HFF-Myc (cell line): ENCODE measurements around the gene IGHMBP2.

ENCODE experiments used
- DNase-seq: peaks from one replicate; pipeline ENCODE4 v3.0.0-alpha.2; 2011; ENCODE audit warnings: low read depth; ENCODE audit errors: extremely low read depth
- H3K4me3 ChIP-seq: replicated peaks from 2 replicates; pipeline ENCODE4 v1.5.1; 2011; ENCODE audit warnings: low read depth, mild to moderate bottlenecking, control low read depth, low read length
- TF ChIP-seq, protein P1 (sequence below): IDR thresholded peaks from 2 replicates; pipeline ENCODE4 v1.5.1; 2012; ENCODE audit warnings: mild to moderate bottlenecking, low read depth, low read length, control low read depth; ENCODE audit errors: missing control alignments

Gene IGHMBP2

DNA sequence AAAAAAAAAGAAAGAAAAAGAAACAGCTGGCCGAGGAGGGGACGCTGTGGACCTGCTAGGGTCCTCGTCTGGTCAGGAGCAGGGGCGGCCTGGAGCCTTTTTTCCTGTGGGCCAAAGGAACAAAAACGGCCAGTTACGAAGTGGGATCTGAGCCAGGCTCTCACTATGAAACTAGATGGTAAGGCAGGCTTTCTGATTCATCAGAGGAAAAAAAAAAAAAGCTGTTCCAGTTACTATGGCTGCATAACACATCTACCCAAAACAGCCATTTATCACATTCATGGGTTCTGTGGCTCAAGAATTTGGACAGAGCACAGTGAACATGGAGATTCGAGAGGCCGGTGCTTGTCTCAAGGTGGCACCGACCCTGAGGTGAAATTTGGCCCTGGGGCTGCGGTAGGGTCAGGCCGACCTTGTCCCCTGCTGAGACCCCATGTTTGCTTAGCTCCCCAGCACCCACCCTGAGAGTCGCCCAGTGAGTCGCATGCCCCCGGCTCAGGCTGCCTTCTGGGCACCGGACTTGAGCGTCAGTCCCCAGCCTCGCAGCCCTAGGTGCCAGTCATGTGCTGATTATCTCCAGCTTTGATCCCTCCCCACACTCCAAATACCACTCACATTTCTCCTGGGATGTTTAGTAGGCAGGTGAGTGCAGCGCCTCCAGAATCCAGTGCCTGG, 42.9 kb downstream of the IGHMBP2 start:
- peak; percentile 32 for DNase-seq
- H3K4me3 ChIP-seq, result no peak overlapping the region

GRCh38 chr11:68947151-68947550, 43.5 kb downstream of the IGHMBP2 start:
- TF ChIP-seq, protein P1, sequence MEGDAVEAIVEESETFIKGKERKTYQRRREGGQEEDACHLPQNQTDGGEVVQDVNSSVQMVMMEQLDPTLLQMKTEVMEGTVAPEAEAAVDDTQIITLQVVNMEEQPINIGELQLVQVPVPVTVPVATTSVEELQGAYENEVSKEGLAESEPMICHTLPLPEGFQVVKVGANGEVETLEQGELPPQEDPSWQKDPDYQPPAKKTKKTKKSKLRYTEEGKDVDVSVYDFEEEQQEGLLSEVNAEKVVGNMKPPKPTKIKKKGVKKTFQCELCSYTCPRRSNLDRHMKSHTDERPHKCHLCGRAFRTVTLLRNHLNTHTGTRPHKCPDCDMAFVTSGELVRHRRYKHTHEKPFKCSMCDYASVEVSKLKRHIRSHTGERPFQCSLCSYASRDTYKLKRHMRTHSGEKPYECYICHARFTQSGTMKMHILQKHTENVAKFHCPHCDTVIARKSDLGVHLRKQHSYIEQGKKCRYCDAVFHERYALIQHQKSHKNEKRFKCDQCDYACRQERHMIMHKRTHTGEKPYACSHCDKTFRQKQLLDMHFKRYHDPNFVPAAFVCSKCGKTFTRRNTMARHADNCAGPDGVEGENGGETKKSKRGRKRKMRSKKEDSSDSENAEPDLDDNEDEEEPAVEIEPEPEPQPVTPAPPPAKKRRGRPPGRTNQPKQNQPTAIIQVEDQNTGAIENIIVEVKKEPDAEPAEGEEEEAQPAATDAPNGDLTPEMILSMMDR, result no peak
- no peak for DNase-seq
- no peak overlapping the region for H3K4me3 ChIP-seq

More for the DNA sequence above, 42.9 kb downstream of the IGHMBP2 start:
- TF ChIP-seq, protein P1, result no peak

DNA sequence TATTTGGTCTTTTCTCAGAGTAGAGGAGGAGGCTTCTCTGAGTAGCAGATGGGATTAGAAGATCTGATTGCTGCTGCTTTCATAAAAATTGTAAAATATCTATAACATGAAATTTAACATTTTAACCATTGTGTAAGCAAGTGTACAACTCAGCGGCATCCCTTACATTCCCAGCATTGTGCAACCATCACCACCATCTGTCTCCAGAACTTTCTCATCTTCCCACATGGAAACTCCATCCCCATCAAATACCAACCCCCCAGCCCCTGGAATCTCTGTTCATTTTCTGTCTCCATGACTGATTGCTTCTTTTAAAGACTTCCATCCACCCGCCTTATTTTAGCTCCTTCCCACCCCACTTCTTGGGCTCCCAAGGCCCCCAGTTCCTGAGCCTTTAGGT, 44.8 kb downstream of the IGHMBP2 start:
- DNase-seq, result no peak
- no peak overlapping the region for H3K4me3 ChIP-seq
- TF ChIP-seq, protein P1, result no peak

GRCh38 chr11:68948935-68949334, 45.2 kb downstream of the IGHMBP2 start:
- H3K4me3 ChIP-seq, result no peak overlapping the region
- DNase-seq, result no peak
- TF ChIP-seq, protein P1, result no peak

DNA sequence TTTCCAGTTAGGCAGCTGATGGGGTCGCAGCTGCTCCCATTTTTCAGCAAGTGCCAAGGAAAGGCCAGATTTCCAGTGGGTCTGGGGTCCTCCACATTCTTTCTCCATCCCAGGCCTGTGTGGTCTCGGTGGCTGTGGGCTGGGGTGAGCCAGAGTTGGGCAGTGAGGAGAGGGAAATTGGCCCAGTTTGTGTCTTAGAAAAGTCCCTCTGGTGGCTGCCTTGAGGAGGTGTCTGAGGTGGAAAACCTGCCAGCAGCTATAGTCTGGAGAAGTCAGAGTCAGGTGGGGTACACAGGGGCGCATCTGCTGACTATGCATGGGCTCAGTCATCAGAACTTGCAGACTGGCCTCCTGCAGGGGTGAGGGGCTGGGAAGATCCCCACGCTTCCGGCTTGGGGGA, 46.6 kb downstream of the IGHMBP2 start:
- DNase-seq, result peak; percentile 16
- H3K4me3 ChIP-seq, result no peak overlapping the region
- TF ChIP-seq, protein P1, result peak; percentile 46

GRCh38 chr11:68950762-68951161, 47.1 kb downstream of the IGHMBP2 start:
- H3K4me3 ChIP-seq, result no peak overlapping the region
- TF ChIP-seq, protein P1, result no peak
- no peak for DNase-seq
